H9 (cell line): Measurements from ENCODE around the gene NRXN3. TPM values are rescaled to one million over a fixed set of nuclear protein-coding genes. Genes with fewer than 3 reads are reported as not detected.

ENCODE experiments used
- DNase-seq: peaks from one replicate; pipeline ENCODE4 v3.0.0-alpha.2; 2017
- H2AFZ ChIP-seq: one replicate; pipeline ENCODE4 v1.6.1; 2013; ENCODE audit warnings: mild to moderate bottlenecking, low read length, control low read depth, moderate library complexity
- H2AK5ac ChIP-seq: 2 replicates; pipeline ENCODE4 v1.6.1; 2013; ENCODE audit warnings: low read length, control low read depth, mixed read lengths; ENCODE audit not compliant: insufficient read length
- H2BK120ac ChIP-seq: one replicate; pipeline ENCODE4 v1.6.1; 2013; ENCODE audit warnings: low read depth, mild to moderate bottlenecking, low read length, control low read depth, inconsistent platforms; ENCODE audit not compliant: poor library complexity, severe bottlenecking
- H2BK12ac ChIP-seq: 2 replicates; pipeline ENCODE4 v1.6.1; 2013; ENCODE audit warnings: low read length, control low read depth, mixed read lengths, low read depth; ENCODE audit not compliant: insufficient read length
- H2BK15ac ChIP-seq: 2 replicates; pipeline ENCODE4 v1.6.1; 2013; ENCODE audit warnings: low read depth, low read length, control low read depth
- H2BK20ac ChIP-seq: one replicate; pipeline ENCODE4 v1.6.1; 2013; ENCODE audit warnings: low read depth, mild to moderate bottlenecking, low read length, control low read depth, inconsistent platforms; ENCODE audit not compliant: poor library complexity, severe bottlenecking
- H2BK5ac ChIP-seq: 2 replicates; pipeline ENCODE4 v1.6.1; 2013; ENCODE audit warnings: low read length, control low read depth, mixed read lengths; ENCODE audit not compliant: insufficient read length
- H3K14ac ChIP-seq: 2 replicates; pipeline ENCODE4 v1.6.1; 2013; ENCODE audit warnings: low read length, control low read depth; ENCODE audit not compliant: insufficient read depth
- H3K18ac ChIP-seq: 2 replicates; pipeline ENCODE4 v1.6.1; 2013; ENCODE audit warnings: low read depth, mild to moderate bottlenecking, mixed read lengths, low read length, control low read depth; ENCODE audit not compliant: insufficient read length
- H3K23ac ChIP-seq: 2 replicates; pipeline ENCODE4 v1.6.1; 2013; ENCODE audit warnings: low read length, control low read depth, mixed read lengths, low read depth; ENCODE audit not compliant: insufficient read length
- H3K23me2 ChIP-seq: 2 replicates; pipeline ENCODE4 v1.6.1; 2013; ENCODE audit warnings: low read depth, mild to moderate bottlenecking, mixed read lengths, low read length, control low read depth; ENCODE audit not compliant: insufficient read length, poor library complexity, severe bottlenecking
- H3K27ac ChIP-seq: 2 replicates; pipeline ENCODE4 v1.5.1; 2013; ENCODE audit warnings: low read length, control low read depth, mixed read lengths, low read depth; ENCODE audit not compliant: insufficient read length
- H3K27me3 ChIP-seq: 2 replicates; pipeline ENCODE4 v1.6.1; 2013; ENCODE audit warnings: low read length, control low read depth, inconsistent platforms; ENCODE audit not compliant: insufficient read depth
- H3K4ac ChIP-seq: 2 replicates; pipeline ENCODE4 v1.6.1; 2013; ENCODE audit warnings: low read depth, mild to moderate bottlenecking, control low read depth, inconsistent platforms, low read length, moderate library complexity
- H3K4me1 ChIP-seq: 2 replicates; pipeline ENCODE4 v1.6.1; 2013; ENCODE audit warnings: low read length, control low read depth, inconsistent platforms; ENCODE audit not compliant: insufficient read depth
- H3K4me2 ChIP-seq: 2 replicates; pipeline ENCODE4 v1.6.1; 2013; ENCODE audit warnings: low read length, control low read depth, mixed read lengths; ENCODE audit not compliant: insufficient read length, insufficient read depth
- H3K56ac ChIP-seq: 2 replicates; pipeline ENCODE4 v1.6.1; 2013; ENCODE audit warnings: low read depth, mild to moderate bottlenecking, mixed read lengths, low read length, control low read depth; ENCODE audit not compliant: insufficient read length
- H3K79me1 ChIP-seq: 2 replicates; pipeline ENCODE4 v1.6.1; 2013; ENCODE audit warnings: low read depth, mild to moderate bottlenecking, moderate library complexity, low read length, control low read depth, inconsistent platforms; ENCODE audit not compliant: insufficient read depth, poor library complexity, severe bottlenecking
- H3K79me2 ChIP-seq: 2 replicates; pipeline ENCODE4 v1.6.1; 2013; ENCODE audit warnings: low read length, control low read depth, inconsistent platforms; ENCODE audit not compliant: insufficient read depth
- H3K9ac ChIP-seq: 2 replicates; pipeline ENCODE4 v1.6.1; 2013; ENCODE audit warnings: low read length, control low read depth, mixed read lengths; ENCODE audit not compliant: insufficient read length; ENCODE audit errors: extremely low read depth
- H3K9me3 ChIP-seq: one replicate; pipeline ENCODE4 v1.6.1; 2013; ENCODE audit warnings: low read depth, low read length, inconsistent platforms; ENCODE audit not compliant: control insufficient read depth
- H3T11ph ChIP-seq: one replicate; pipeline ENCODE4 v1.6.1; 2013; ENCODE audit warnings: mild to moderate bottlenecking, low read length, control low read depth, inconsistent platforms
- H4K20me1 ChIP-seq: one replicate; pipeline ENCODE4 v1.6.1; 2013; ENCODE audit not compliant: control insufficient read depth, insufficient read length, insufficient read depth
- H4K5ac ChIP-seq: 2 replicates; pipeline ENCODE4 v1.6.1; 2013; ENCODE audit warnings: low read depth, mild to moderate bottlenecking, mixed read lengths, low read length, control low read depth; ENCODE audit not compliant: insufficient read length
- H4K8ac ChIP-seq: replicated peaks from 2 replicates; pipeline ENCODE4 v1.6.1; 2013; ENCODE audit warnings: low read length, control low read depth, mixed read lengths, low read depth; ENCODE audit not compliant: insufficient read length
- H4K91ac ChIP-seq: 2 replicates; pipeline ENCODE4 v1.6.1; 2013; ENCODE audit warnings: low read depth, mild to moderate bottlenecking, moderate library complexity, mixed read lengths, low read length, control low read depth; ENCODE audit not compliant: insufficient read length
- H3K27ac Mint-ChIP-seq, 3 experiments: 2 replicates in 2 of 3; 3 replicates in 1 of 3; pipeline ENCODE4 v1.8.0; 2020 to 2021; ENCODE audit warnings: mixed read lengths in 3 of 3, mild to moderate bottlenecking in 1 of 3, moderate library complexity in 1 of 3
- H3K27me3 Mint-ChIP-seq: 2 replicates; pipeline ENCODE4 v1.8.0; 2021; ENCODE audit warnings: low read depth, mild to moderate bottlenecking, moderate library complexity, mixed read lengths
- H3K36me3 Mint-ChIP-seq, 3 experiments: 2 replicates in 2 of 3; 3 replicates in 1 of 3; pipeline ENCODE4 v1.8.0; 2020 to 2021; ENCODE audit warnings: low read depth in 3 of 3, mixed read lengths in 3 of 3; ENCODE audit not compliant: insufficient read depth in 1 of 3
- H3K4me1 Mint-ChIP-seq, 2 experiments: 2 replicates each; pipeline ENCODE4 v1.8.0; 2020; ENCODE audit warnings: mixed read lengths in 2 of 2
- H3K4me3 Mint-ChIP-seq, 2 experiments: 2 replicates in 1 of 2; 3 replicates in 1 of 2; pipeline ENCODE4 v1.8.0; 2020 to 2021; ENCODE audit warnings: mild to moderate bottlenecking in 2 of 2, mixed read lengths in 2 of 2, moderate library complexity in 1 of 2
- H3K9me3 Mint-ChIP-seq, 2 experiments: 2 replicates in 1 of 2; 3 replicates in 1 of 2; pipeline ENCODE4 v1.8.0; 2020; ENCODE audit warnings: mild to moderate bottlenecking in 2 of 2, mixed read lengths in 2 of 2, moderate library complexity in 1 of 2
- CTCF ChIP-seq: fragments of 200-600 bp; sonication (generic); conservative IDR thresholded peaks from 3 replicates; pipeline ENCODE4 v1.8.0; 2021; ENCODE audit warnings: antibody characterized with exemption, mild to moderate bottlenecking
- whole genome bisulfite sequencing: extraction: QIAGEN DNeasy Blood & Tissue Kit; methylation state at CpG from one replicate; pipeline ENCODE4 v1.1.7; 2013; ENCODE audit warnings: missing lambda C conversion rate, low lambda C conversion rate, mixed read lengths; ENCODE audit not compliant: insufficient read length; ENCODE audit errors: extremely low coverage; 5-methylcytosine and 5-hydroxymethylcytosine counted together
- total RNA-seq: library from RNA; stranded (reverse); gene quantifications from 2 replicates; pipeline ENCODE4 v1.2.1, GENCODE V29; 2021

NRXN3 gene
- total RNA-seq, 1 experiment from 2014 or later, result 1.8 TPM

DNA sequence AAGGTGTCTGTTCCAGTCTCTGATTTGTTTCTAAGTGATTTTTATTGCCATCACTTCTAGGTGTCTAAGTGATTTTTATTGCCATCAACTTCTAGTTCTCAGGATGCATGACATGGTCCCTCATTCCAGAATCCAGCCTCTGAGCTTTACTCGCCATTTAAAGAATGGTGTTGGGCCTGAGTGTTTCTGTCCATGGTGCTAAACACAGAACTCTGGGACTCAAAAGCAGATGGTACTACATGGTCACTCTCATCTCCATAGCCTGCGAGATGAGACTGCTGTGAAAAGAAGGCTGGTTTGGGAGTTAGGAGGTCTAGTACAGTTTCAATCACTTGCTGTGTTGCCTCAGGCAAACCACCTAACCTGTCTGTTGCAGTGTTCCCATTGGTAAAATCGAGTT lies 276.6 kb downstream of the NRXN3 start:
- H3K23me2 ChIP-seq, result no peaks in the 10 kb centered on the region
- H2BK20ac ChIP-seq, result no peak overlapping the region
- no peak overlapping the region for H3K4ac ChIP-seq
- H3K9ac ChIP-seq, result no peak overlapping the region
- H3K27me3 ChIP-seq, result no peaks in the 10 kb centered on the region
- no peak overlapping the region for H2BK120ac ChIP-seq
- no peak overlapping the region for H2AFZ ChIP-seq
- DNase-seq, result peak; percentile 32
- H3K36me3 Mint-ChIP-seq, result no peaks in the 10 kb centered on the region
- no peak overlapping the region for H4K91ac ChIP-seq
- no peak overlapping the region for H3K56ac ChIP-seq
- no peaks in the 10 kb centered on the region for H3K79me2 ChIP-seq
- peaks cover 7 to 9% of the 10 kb centered on the region in 2 experiments for H3K4me1 Mint-ChIP-seq
- no peak overlapping the region for H4K5ac ChIP-seq
- no peak overlapping the region for H2BK12ac ChIP-seq
- H3K4me1 ChIP-seq, result no peaks in the 10 kb centered on the region
- H3K79me1 ChIP-seq, result no peaks in the 10 kb centered on the region
- WGBS, result no CpG with 5 or more reads among the region's 3 CpGs
- H3K27ac Mint-ChIP-seq, result no peak overlapping the region
- H3T11ph ChIP-seq, result no peak overlapping the region
- no peaks in the 10 kb centered on the region for H4K20me1 ChIP-seq
- H3K4me2 ChIP-seq, result no peak overlapping the region
- no peak overlapping the region for H2AK5ac ChIP-seq
- H2BK15ac ChIP-seq, result no peak overlapping the region
- no peak overlapping the region for H2BK5ac ChIP-seq
- no peak for TF ChIP-seq CTCF
- no peak overlapping the region for H3K18ac ChIP-seq
- no peak overlapping the region for H3K27ac ChIP-seq
- peaks cover 0 to 3% of the 10 kb centered on the region in 2 experiments; a peak in 1 of 5 replicates for H3K9me3 Mint-ChIP-seq
- no peaks in the 10 kb centered on the region for H3K9me3 ChIP-seq
- no peak overlapping the region for H4K8ac ChIP-seq
- no peak overlapping the region for H3K4me3 Mint-ChIP-seq
- no peaks in the 10 kb centered on the region for H3K27me3 Mint-ChIP-seq
- H3K23ac ChIP-seq, result no peak overlapping the region
- H3K14ac ChIP-seq, result no peak overlapping the region
